GM21576 (cell line): ENCODE data around the gene UBASH3A.

Experiments used
- ATAC-seq: cut with Tn5 transposase; IDR thresholded peaks from one replicate; pipeline ENCODE4 v1.9.1; 2021; ENCODE audit warnings: mild to moderate bottlenecking, moderate library complexity; ENCODE audit not compliant: unreplicated experiment

The UBASH3A gene

DNA sequence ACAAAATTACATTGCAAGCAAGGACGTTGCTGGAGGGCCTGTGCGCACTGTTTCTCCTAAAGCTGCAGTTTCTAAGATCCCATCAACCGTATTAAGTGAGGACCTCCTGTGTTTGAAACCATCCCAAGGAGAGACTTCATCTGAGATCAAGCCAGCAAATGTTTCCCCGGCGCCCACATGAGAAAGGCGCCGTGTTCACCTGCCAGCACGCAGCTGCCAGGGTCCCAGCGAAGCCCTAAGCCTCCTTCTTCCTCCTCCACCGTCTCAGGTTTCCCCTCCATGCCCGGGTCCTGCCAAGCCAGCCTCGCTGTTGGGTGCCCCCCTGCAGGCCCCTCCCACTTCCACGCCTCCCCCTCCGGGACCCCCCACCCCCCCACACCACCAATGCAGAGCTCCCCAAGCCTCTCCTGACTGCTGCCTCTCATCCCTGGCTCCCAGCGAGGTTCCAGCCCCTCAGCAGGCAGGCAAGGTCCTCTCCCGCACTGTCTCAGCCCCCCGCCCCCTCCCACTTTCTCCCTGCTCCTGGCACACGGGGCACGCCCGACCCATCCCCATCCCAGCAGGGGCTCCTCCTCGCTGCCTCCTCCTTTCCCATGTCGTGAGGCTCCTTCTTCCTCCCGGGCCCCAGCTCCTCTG is 28.7 kb upstream of the UBASH3A start:
- ATAC-seq: no peak

DNA sequence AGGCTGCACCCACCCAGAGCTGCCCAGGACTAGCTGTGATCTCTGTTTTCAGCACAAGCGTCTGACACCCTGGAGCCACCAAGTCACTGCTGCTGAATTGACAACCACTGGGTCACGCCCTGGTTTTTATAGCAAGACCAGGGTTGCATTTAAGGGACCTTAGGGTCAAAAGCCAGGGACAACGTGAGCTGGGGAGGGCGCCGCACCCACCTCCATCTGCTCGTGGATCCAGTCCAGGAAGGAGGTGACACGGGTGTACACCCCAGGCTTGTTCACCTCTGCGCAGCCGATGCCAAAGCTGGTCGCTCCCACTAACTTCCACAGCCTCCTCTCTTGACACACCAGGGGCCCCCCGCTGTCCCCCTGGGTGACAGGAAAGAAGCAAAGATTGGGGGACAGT is 28.2 kb upstream of the UBASH3A start:
- ATAC-seq: no peak

DNA sequence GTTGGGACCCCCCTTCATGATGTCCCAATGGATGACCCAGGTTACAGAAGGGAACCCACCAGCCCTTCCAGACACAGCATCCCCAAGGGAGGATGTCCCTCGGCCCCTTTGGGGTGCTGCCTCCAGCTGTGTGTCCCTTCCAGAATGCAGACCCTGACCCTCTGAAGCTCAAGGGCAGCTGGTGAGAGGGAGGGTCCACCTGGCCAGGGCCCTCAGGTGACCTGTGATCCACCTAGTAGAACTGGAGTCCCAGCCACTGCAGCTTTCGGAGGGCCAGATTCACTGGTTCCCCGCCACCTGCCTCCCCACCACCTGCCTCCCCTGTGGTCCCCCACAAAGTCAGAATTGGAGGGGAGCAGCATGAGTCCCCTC is 27.8 kb upstream of the UBASH3A start:
- no peak for ATAC-seq

DNA sequence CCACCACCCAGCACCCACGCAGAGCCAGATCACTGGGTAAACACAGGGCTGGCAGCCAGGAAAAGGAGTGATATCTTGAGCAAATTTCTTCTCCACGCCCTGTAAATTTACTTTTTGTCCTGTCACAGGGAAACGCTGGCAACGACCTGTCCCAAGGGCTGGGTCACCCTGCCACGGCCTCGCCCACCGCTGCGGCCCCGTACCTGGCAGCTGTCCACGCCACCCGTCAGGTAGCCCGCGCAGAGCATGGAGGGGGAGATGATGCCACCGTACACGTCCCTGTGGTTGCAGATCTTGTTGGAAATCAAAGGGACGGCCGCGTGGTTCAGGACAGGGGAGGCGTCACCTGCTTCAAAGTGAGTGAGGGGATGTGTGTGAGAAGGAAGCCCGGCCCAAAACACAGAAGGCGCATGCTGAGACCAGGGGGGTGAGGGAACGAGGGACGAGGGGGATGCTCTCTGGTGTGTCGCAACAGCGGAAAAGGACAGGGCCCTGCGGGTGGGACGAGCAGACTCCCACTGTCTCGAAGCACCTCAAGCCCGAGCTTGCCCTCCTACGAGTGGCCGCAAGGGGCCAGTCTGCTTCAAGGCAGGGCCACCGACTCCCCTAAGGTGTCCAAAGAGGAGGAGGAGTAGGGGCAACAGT is 27.2 kb upstream of the UBASH3A start:
- ATAC-seq: no peak

DNA sequence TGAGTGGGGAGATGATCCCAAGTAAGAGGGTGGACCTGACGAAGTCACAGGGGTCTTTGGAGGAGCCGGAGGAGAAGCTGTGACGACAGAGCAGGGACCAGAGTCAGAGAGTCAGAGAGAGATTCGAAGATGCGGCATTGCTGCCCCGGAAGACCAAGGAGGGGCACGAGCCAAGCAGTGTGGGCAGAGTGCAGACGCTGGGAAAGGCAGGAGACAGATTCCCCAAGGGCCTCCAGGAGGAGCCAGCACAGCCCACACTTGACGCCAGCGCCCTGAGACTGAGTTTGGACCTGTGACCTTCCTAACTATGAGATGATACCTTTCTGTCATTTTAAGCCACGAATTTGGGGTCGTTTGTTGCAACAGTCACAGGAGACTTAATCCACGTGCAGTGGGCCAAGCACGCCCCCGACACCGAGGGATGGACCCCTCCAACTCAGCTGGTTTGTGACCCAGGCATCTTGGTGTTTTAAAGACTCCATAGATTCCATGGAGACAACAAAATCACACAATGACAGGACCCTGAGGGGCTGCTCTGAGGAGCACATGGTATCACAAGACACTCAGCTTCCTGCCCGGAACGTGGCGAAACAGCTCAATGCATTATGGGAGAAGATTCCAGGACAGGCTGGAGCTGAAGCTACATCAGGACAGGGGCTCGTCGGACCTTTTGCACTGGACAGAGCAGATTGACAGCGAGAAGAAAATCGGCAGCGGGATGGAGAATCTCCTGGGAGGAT is 26.3 kb upstream of the UBASH3A start:
- no peak for ATAC-seq

DNA sequence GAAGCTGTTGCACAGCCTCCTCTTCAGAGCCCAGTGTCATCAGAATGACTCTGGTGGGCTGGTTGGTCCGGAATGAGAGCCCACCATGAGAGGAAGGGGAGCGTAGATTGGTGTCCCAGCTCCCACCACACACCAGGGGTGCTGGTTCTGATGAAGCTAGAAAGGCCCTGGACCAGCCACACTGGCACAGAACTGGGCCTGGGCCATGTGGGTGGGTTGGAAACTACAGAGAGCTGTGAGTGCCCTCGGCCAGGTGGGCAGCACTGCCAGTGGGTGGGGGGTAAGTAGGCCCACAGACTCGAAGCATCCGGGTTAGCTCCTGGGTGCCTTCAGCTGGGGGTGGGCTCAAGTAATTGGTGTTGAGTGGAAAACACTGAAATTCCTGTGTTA is 25.8 kb upstream of the UBASH3A start:
- no peak for ATAC-seq

DNA sequence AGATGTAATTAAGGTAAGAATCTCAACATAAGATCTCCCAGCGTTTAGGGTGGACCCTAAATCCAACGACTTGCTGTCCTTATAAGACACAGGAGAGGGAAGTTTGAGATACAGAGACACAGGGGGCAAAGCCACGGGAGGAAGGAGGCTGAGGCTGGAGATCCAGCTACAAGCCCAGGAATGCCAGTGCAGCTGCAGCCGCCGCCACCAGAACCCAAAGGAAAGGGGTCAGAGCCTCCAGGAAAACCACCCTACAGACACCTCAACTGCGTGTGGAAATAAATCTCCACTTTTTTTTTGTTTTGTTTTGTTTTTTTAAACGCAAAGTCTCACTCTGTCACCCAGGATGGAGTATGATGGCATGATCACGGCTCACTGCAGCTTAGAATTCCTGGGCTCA is 25.3 kb upstream of the UBASH3A start:
- no peak for ATAC-seq

DNA sequence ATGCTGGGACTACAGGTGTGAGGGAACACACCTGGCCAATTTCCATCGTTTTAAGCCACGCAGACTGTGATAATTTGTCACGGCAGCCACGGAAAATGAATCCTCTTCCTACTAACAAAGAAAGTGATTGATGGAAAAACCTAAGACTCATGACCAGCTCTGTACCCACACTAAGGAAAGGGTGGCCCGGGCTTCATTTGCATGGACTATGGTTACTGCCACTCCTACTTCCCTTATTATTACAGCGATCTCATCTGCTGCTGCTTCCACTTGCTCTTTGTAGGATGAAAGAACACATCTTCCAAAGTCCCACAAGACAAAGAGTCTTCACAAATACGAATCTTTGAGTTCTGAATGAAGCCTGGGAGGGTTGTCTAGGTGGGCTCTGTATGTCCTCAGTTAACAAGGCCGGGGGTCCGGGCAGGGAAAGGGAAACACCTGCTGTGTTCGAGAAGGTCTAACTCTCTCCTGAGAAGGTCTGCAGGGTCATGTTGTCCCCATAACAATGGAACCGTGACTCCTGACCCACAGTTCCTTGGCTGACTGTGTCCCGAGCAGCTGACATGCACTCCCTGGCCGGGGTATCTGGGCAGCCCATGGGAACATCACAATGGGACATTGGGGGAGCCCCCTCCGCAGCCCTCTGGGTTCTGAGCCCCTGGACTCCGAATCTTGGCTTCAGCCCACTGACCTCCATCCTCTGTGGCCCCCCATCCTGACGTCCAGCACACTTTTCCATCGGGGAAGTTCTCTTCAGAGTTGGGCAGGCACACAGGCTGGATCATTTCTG is 24.1 kb upstream of the UBASH3A start:
- ATAC-seq: no peak

DNA sequence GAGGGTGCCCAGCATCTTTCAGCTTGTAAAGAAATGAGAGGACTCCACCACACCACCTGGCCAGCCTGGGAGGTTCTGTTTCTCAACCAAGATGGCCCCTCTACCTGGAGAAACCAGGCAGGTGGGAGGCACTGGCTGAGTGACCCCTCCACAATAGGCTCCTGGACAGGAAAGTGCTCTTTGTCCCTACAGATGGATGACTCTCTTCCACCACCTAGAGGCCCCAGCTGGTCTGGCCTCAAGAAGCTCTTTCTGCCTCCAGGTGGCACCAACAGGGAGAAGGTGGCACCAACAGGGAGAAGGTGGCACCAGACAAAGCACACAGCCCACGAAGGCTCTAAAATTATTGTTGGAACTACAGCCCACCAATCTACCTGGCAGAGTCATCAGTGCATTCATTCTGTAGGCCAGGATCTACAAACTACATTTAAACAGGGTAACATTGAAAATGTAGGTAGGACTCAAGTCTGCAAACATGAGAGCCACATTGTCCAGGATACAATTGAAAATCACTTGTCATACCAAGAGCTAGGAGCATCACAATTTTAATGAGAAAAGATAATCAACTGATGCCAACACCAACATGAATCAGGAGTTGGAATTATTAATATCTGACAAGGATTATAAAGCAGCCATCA is 22.2 kb upstream of the UBASH3A start:
- no peak for ATAC-seq

DNA sequence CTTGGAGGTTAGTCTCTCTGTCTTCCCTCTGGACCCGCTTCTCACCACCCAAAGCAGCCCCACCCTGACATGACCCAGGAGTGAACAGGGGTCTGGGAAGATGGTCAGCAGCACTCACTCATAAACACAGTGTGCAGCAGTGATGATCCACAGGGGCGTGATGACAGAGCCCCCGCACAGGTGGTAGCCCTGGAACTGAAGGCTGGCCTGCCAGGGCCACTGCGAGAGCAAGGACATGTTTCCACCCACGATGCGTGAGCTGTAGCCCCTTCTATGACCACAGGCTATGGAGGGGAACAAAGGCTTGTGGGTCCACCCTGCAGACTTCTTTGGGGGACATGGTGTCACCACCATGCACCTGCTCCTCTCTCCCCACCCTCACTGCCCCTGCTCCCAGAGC is 20.8 kb upstream of the UBASH3A start:
- no peak for ATAC-seq

DNA sequence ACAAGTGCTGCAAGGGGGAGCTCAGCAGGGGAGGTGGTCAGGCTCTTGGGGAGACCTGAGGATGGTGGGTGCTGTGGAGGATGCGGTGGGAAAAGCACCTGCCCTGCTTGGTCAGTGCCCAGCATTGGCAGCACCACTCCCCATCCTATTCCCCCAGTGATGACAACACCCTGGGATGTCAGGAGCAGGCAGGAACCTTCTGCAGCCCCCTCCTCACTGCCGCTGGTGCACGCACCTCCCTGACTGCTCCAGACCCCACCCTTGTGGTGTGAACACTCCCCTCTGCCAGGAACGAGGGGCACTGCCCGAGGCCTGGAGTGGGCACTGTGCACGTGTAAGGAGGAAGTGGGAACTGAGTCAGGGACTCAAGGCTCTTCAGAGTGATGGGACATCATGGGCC is 20.4 kb upstream of the UBASH3A start:
- no peak for ATAC-seq

DNA sequence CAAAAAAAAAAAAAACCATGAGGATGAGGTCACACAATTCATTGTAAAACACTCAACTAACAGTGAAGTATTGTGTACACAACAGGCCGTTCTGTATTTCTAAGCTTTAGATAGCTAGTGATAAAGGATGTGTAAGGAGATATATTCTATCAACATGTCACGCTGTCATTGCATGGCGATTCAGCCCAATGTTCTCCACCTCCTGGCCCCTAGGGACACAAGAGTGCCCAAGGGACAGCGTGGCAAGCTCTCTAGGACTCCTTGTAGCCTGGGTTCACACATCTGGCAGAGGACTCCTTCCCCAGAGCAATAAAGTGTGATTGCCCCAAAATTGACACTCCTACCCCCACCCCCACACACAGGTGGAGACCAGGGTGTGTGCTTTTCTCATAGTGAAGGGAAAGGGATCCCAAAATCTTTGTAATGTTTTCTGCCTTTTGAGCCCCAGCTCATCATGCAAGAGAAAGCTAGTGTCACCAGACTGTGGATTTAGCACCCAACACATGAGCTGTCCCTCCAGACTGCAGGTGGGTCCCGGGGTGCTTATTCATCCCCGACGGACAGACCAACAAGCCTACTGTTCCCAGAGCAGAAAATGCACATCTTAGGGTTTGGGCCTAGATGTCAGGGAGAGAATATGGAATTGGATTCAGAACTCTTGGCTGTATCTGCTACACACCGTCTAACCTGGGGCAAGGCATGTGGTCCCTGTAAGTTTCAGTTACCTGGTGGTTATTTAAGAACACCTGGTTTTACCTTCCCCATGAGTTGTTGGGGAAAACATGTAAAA is 19.4 kb upstream of the UBASH3A start:
- no peak for ATAC-seq

DNA sequence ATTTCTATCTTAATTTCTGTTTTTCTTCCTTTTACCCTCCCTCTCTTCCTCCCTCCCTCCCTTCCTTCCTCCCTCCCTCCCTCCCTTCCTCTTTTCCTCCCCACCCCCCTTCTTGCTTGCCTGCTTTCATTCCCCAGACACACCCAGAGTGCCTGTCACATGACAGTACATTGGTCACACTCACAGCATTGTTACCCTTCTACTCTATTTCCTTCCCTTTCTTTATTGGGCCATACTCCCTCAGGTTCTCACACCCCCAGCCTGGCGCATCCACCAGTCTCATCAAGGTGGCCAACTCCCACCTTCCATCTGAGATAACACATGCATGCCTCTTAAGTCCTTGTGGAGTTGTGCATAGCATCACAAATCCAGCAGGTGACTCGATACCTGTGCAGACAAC is 18.7 kb upstream of the UBASH3A start:
- no peak for ATAC-seq

DNA sequence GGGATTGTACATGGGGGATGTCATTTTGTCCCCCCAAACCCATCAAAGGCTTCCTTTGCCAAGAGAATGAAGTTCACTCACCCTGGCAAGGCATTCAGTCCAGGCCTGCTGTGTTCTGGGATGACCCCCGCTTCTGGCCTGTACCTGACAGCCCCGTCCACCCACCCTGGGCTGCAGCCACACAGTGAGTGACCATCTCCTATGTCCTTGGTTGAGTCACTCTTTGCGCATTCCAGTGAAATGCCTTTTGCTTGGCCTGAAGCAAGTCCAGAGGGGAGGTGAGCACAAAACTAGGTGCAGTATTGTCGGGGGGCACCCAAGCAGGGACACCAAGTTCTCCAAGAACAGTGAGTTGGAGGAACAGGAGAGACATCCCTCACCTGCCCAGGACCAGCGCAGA is 18.1 kb upstream of the UBASH3A start:
- no peak for ATAC-seq

DNA sequence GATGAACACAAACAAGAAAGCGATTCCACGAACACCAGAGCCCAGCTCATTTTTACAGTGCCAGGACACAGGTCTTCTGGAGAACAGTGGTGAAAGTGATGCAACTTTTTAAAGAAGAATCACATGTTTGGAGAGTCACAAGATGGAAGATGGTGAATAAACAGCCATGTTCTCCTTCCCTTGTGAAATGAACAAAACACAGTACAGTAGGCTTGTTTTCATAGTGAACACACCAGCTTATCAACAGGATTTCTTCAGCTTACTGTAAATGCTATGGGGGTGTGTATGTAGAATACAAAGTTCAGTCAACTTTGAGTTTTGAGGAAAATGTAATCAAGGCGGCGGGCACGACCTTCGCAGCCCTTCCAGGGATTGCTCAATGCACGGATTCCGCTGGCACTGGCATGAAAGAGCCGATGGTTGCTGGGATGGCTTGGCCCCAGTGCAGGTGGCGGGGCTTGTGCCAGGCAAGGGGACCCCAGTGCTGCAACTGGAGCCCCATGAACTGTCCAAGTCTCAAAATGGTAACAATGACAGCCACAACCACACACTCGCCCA is 17.6 kb upstream of the UBASH3A start:
- ATAC-seq: no peak

DNA sequence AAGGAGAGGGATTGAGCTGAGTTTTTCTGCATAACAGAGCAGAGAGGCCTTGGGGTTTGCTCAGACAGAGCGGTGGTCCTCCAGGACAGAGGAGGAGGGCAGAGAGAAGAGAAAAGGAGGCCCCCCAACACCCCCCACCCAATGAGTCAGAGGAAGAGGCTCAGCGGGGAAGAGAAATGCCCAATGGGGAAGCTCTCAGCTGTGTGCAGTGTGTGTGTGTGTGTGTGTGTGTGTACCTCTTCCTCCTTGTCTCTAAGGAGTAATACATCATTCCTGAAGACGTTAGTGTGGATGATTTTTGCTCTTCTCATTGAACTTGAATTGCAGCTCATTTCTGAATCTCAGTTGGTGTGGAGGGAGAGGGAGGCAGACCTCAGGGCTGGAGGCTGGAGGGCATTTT is 16.5 kb upstream of the UBASH3A start:
- no peak for ATAC-seq

DNA sequence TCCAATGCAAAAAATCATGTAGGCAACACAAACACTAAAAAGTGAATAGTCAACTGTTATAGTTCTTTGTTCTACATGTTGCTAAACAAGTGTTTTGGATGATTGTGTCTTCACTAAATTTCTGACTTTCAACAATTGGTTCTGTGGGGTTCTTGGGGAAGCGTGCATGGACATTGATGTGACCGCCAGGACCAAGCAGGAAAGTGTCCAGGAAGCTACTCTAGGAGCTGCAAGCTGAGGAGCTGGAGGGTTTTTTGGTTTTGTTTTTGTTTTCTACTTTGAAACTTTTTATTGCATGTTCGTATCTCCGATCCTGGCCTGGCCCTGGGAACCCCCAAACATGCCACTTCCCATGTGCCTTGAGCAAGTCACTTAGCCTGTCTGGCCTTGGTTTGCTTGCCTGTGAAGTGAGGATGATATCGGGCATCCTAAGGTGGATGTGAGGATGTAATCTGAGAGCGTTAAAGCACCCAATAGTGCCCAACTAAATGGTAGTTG is 15.8 kb upstream of the UBASH3A start:
- no peak for ATAC-seq

DNA sequence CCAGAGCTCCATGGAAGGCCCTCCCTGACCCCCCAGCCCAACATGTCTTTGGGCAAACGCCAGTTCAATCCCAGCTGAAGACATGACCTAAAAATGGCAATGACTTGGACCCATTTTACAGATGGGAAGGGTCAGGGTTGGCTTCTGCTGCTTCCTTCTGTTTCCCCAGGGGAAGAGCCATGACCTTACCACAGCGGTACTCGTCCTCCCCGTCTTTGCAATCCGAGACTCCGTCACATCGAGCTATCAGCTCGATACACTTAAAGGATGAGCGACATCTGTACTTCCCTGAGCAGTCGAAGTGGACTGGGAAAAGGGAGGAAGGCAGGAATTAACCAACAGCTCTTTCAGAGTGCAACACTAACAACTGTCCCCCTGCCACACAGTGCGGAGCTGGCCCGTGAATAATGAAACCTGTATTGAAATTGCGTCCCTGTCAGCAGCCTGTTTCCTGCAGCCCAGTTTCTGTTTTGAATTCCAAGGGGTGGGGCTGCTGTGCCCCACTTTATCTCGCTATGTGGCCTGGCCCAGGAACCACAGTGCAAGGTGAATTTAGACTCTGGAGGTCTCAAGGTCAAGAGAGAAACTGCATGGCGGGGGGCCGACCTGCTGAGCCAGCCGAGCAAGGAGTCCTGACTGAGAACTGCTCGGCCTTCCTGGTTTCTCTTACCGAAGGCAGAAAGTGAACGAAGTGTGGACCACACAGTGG is 14.8 kb upstream of the UBASH3A start:
- no peak for ATAC-seq

DNA sequence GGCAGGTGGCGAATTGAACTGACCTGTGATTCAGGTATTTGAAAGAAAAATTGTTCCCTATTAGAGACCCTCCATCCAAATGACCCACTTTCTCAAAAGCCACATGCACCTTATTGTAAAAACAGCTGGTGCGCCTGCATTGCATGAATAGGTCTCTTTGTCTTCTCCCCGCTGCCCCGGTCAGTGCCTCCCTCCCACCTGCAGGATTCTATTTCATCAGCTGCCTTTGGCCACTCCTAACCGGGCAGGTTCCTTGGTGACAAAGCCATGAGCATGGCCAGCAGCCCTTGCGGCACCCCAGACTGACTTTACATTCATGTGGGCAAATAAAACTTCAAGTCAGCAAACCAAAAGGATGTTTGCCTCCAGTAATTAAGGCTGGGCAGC is 14.3 kb upstream of the UBASH3A start:
- ATAC-seq: no peak
